Aorta (tissue), 5 donors: ENCODE results near the gene KIFC3. TPM values are rescaled to one million over a fixed set of nuclear protein-coding genes. Genes with fewer than 3 reads are reported as not detected.

ENCODE experiments used
- ATAC-seq: fragments of 200-7000 bp; cut with Tn5 transposase; one replicate; pipeline ENCODE4 v1.9.1; 2022; ENCODE audit warnings: moderate library complexity; ENCODE audit not compliant: low FRiP score
- DNase-seq, 2 donors: peaks; one replicate each; pipeline ENCODE4 v3.0.0-alpha.2; 2020
- H3K27ac ChIP-seq, 2 donors: one replicate each; pipeline ENCODE4 v1.5.1; 2013; ENCODE audit warnings: low read length in 2 of 2, mild to moderate bottlenecking in 2 of 2, moderate library complexity in 2 of 2, control low read depth in 1 of 2, inconsistent platforms in 1 of 2, low read depth in 1 of 2
- H3K27me3 ChIP-seq, 2 donors: one replicate each; pipeline ENCODE4 v1.6.1; 2013; ENCODE audit warnings: control low read depth in 1 of 2, low read length in 1 of 2, mild to moderate bottlenecking in 1 of 2, moderate library complexity in 1 of 2; ENCODE audit not compliant: insufficient read depth in 2 of 2, control insufficient read depth in 1 of 2
- H3K36me3 ChIP-seq, 2 donors: one replicate each; pipeline ENCODE4 v1.6.1; 2013; ENCODE audit warnings: control low read depth in 1 of 2, low read length in 1 of 2, mild to moderate bottlenecking in 1 of 2; ENCODE audit not compliant: insufficient read depth in 2 of 2, control insufficient read depth in 1 of 2
- H3K4me1 ChIP-seq, 2 donors: one replicate each; pipeline ENCODE4 v1.6.1; 2013; ENCODE audit warnings: low read length in 2 of 2, control low read depth in 1 of 2, mild to moderate bottlenecking in 1 of 2, moderate library complexity in 1 of 2; ENCODE audit not compliant: insufficient read depth in 2 of 2, control insufficient read depth in 1 of 2
- H3K4me3 ChIP-seq, 2 donors: one replicate each; pipeline ENCODE4 v1.5.1; 2013; ENCODE audit warnings: low read length in 2 of 2, control low read depth in 1 of 2, mild to moderate bottlenecking in 1 of 2
- H3K9me3 ChIP-seq: one replicate; pipeline ENCODE4 v1.6.1; 2013; ENCODE audit warnings: mild to moderate bottlenecking, low read length; ENCODE audit not compliant: control insufficient read depth
- WGBS, 2 donors: extraction: QIAGEN DNeasy Blood & Tissue Kit; methylation state at CpG; one replicate each; pipeline ENCODE4 v1.1.7; 2013; 5-methylcytosine and 5-hydroxymethylcytosine counted together
- intact Hi-C, 2 donors: fragments of 100-400 bp; cut with DNase I; formaldehyde crosslinking; loops; one replicate each; pipeline versions ENCODE4 v1.14.2 to v1.15.0; 2022
- polyA plus RNA-seq, 2 donors: library from polyadenylated mRNA; stranded (reverse); fragments of 200-250 nt; gene quantifications; one replicate each; pipeline ENCODE4 v1.2.3, GENCODE V29; 2013
- total RNA-seq, 2 donors: library from RNA; stranded (reverse); fragmentation: NEBNext Ultra II Directional; extraction: Animal tissue kit (Norgen Biotek cat#: 25700); gene quantifications; one replicate each; pipeline ENCODE4 v1.2.1, GENCODE V29; 2021
- donor health status: healthy with polysubstance abuse.
- donor health status: Bipolar disorder and iron deficiency.
- donor health status: DM: no; HTN: no; CAD: no.
- donor health status: DM: no; HTN: no; CAD: no.
- donor health status: DM: yes; HTN: yes; CAD: no.

KIFC3 gene
- total and polyA plus RNA-seq, 4 donors, result 27.4 to 80.1 (median 65.4) TPM

DNA sequence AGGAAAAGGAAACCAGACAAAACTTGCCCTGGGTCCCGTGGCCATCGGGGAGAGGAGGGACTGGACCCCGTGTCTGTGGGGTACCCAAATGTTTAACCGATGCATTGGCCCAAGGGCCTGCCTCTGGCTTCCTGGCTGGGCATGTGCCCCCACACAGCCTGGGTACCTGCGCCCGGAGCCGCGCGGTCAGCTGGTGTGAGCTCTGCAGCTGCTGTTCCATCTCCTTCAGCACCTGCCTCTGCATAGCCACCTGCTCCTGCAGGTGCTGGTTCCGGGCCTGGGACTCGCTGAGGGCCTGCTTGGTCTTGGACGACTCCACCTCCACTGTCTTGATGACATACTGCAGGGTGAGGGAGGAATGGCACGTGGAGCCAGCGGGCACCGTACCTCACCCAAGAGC lies 31.9 kb downstream of the KIFC3 start:
- no peaks in the 10 kb centered on the region for H3K4me1 ChIP-seq
- DNase-seq (peak in 1 of 2 donors; percentile 64), ATAC-seq (no peak)
- no peak overlapping the region for H3K27ac ChIP-seq
- no peaks in the 10 kb centered on the region for H3K27me3 ChIP-seq
- H3K9me3 ChIP-seq, result no peaks in the 10 kb centered on the region
- intact Hi-C loops, result no loop called here
- H3K36me3 ChIP-seq, result no peaks in the 10 kb centered on the region
- no peak overlapping the region for H3K4me3 ChIP-seq
- 93% methylated on average over 15 of the region's 15 CpGs for WGBS, 2 donors

DNA sequence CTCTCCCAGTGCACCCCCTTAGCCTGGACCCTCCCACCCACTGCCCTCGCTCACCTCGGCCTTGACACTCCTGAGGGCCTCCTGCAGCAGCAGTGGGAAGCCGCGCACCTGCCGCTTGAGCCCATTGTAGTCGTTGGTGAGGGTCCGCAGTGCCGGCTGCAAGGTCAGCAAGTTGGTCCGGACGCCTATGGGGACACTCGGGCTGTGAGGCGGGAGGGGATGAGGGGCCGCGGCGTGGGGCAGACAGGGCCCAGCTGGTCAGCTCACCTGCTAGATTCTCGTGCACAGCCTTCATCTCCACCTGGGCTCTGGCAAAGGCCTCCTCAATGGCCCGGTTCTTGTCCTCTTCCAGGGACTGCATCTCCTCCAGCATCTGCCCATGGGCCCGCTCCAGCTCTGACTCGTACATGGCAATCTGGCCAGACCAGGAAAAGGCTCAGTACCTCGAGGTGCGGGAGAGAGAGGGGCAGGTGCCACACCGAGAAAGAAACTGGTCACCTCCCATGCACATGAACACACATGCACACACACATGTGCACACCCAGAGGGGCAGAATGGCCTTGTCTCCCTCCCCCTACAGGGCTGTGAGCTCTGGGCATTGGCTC lies 32.6 kb downstream of the KIFC3 start:
- no peak for ATAC-seq
- Histone ChIP-seq H3K27me3 (no peaks in the 10 kb centered on the region), H3K36me3 (no peaks in the 10 kb centered on the region), H3K9me3 (no peaks in the 10 kb centered on the region), H3K4me1 (no peaks in the 10 kb centered on the region), H3K4me3 (no peak overlapping the region), H3K27ac (no peak overlapping the region)
- WGBS, 2 donors, result 92% methylated on average over 22 of the region's 22 CpGs
- intact Hi-C loops, result no loop called here
- no peak for DNase-seq

DNA sequence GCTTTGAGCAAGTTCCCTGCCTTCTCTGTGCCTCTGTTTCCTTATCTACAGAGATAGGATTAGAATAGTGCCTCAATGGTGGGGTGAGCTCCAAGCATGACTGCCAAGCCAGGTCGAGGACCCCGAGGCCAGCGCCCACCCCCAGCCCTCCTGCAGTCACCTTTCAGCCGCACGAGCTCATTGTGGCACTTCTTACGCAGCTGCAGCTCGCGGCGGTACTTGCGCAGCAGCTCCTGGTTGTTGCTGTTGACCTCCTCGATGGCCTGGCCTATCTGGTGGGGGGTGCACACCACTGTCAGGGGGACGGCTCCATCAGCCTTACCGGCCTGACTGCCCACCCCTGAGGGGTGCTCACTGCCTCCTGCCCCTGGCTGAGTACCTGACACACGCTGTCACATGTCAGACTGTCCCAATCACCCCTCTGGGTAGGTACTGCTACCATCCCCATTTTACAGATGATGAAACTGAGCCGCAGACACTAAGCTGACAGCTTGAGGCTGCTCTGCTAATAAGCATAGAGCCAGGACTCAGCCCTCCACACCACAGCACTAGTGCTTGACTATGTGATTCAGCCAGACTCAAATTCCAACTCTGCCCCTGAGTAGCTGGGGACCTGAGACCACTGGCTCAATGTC lies 35.5 kb downstream of the KIFC3 start:
- no peaks in the 10 kb centered on the region for H3K4me1 ChIP-seq
- intact Hi-C loops, result no loop called here
- H3K4me3 ChIP-seq, result no peak overlapping the region
- WGBS, 2 donors, result 93% methylated on average over 15 of the region's 15 CpGs
- ATAC-seq, result no peak
- DNase-seq, result peak; percentile 24 to 72
- no peaks in the 10 kb centered on the region for H3K27me3 ChIP-seq
- H3K9me3 ChIP-seq, result no peaks in the 10 kb centered on the region
- no peak overlapping the region for H3K27ac ChIP-seq
- H3K36me3 ChIP-seq, result no peaks in the 10 kb centered on the region

DNA sequence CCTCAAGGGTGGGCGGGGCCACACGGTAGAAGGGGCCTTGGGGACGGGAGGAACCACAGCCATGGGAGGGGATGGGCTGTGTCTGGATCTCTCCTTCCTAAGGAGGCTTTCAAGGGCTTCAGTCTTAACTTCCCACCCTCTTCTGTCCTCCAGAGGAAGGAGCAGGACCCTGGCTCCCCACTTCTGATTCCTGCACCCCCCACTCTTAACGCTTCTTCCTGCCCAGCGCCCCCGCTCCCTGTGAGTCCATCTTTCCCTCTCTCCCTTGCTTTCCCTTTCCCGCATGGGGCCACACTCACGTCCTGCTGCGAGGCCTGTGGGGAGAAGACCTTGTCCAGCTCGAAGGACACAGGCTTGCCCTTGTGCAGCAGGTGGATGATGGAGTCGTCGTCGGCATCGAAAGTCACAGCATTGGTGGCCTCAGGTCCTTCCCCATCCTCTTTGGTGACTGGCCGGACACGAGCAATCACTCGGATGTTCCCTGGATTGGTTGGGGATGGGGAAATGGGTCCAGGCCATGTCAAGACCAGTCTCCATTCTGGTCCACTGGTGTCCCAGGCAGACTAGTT lies 37.0 kb downstream of the KIFC3 start:
- intact Hi-C loops, result no loop called here
- Histone ChIP-seq H3K36me3 (no peaks in the 10 kb centered on the region), H3K27ac (no peak overlapping the region), H3K4me3 (no peak overlapping the region), H3K9me3 (no peaks in the 10 kb centered on the region), H3K27me3 (no peaks in the 10 kb centered on the region), H3K4me1 (no peaks in the 10 kb centered on the region)
- ATAC-seq (no peak), DNase-seq (peak in 1 of 2 donors; percentile 38)
- 90 to 97% methylated on average over 16 to 17 of the region's 17 CpGs for WGBS, 2 donors

DNA sequence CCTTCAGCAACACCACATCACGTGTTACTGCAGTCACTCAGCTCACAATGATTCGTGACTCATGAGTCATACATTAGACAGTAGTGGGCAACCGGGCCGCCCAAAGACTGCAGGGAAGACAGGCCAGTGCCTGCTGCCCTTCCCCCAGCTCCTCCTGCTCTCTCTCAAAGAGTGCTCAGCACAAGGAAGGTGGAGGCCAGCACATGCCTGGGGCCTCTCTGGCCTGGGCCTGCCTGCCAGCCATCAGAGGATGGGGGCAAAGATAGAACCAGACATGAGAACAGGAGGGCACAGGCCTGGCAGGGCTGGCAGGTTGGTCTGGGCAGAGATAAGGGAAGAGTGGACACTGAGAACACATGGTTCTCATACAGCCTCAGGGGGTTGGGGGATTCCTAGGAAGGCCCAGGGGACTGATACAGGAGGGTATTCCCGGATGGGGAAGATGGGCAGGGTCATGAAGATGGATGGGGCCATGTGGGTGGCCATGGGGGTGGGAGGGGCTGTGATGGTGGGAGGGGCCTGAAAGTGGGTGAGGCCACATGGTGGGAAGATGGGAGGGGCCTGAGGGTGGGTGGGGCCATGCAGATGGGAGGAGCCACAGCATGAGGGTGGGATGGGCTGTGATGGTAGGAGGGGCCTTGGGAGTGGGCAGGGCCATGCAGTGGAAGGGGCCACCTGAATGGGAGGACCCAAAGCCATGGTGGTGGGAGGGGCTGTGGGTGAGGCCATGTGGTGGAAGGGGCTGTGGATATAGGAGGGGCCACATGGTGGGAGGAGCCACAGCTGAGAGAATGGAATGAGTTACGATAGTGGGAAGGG lies 37.7 kb downstream of the KIFC3 start:
- no peaks in the 10 kb centered on the region for H3K9me3 ChIP-seq
- no peaks in the 10 kb centered on the region for H3K4me1 ChIP-seq
- intact Hi-C loops, result loop anchor here in 1 of 2 donors (5.0 kb wide), 1 partner anchor 38 kb away; the partner anchor contains the start of gene KIFC3
- 33 to 36% methylated on average over 6 of the region's 6 CpGs for WGBS, 2 donors
- ATAC-seq (no peak), DNase-seq (peak in 1 of 2 donors; percentile 77)
- no peak overlapping the region for H3K4me3 ChIP-seq
- H3K27me3 ChIP-seq, result no peaks in the 10 kb centered on the region
- H3K36me3 ChIP-seq, result no peaks in the 10 kb centered on the region
- H3K27ac ChIP-seq, result no peak overlapping the region

DNA sequence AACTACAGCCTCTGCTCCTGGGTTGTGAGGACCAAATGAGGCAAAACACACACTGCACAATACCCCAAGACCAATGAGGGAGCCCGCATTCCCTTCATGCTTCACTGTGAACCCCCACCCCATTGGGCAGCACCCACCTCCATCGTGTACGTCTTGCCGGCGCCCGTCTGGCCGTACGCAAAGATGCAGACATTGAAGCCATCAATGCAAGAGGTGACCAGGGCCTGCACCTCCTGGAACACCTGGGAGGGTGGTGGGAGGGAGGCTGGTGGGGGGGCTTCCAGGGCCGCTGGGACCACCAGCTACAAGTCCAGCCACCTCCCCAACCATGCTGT lies 38.3 kb downstream of the KIFC3 start:
- Histone ChIP-seq H3K4me3 (no peak overlapping the region), H3K4me1 (no peaks in the 10 kb centered on the region), H3K9me3 (no peaks in the 10 kb centered on the region), H3K27ac (no peak overlapping the region), H3K27me3 (no peaks in the 10 kb centered on the region), H3K36me3 (no peaks in the 10 kb centered on the region)
- intact Hi-C loops, result loop anchor here in 1 of 2 donors (5.0 kb wide), 1 partner anchor 38 kb away; the partner anchor contains the start of gene KIFC3
- DNase-seq, result peak in 1 of 2 donors; percentile 43
- WGBS, 2 donors, result 92 to 93% methylated on average over 8 to 9 of the region's 9 CpGs
- ATAC-seq, result no peak

DNA sequence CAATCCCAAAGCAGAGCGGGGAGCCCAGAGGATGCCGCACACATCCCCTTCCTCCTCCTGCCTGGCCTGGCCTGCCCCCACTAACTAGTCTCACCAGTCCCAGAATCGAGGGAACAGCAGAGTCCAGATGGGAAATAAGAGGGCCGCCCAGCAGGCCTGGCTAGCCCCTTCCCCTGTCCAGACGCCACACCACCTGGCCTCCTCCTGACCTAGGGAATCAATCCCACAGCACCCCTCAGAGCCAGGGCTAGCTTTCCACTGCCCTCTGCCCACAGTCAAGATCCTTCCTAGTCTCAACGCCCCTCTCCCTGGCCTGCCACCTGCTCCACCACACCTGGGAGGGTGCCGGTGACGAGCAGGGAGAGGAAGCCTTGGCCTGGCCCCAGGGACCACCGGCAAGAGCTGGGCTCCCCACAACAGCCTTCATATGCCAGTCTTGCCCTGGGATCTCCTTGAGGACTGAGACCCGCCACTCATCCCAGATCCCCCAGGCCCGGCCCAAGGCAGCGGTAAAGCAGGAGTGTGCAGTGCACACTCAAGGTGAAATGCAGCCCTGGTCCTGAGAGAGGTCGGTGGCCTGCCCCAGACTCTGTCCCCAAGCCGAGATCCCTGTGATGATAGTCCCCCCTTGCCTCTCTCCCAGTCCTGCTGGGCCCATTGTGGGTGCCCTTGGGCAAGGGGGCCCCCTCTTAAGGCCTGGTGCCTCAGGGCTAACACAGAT lies 38.8 kb downstream of the KIFC3 start:
- H3K36me3 ChIP-seq, result no peaks in the 10 kb centered on the region

DNA sequence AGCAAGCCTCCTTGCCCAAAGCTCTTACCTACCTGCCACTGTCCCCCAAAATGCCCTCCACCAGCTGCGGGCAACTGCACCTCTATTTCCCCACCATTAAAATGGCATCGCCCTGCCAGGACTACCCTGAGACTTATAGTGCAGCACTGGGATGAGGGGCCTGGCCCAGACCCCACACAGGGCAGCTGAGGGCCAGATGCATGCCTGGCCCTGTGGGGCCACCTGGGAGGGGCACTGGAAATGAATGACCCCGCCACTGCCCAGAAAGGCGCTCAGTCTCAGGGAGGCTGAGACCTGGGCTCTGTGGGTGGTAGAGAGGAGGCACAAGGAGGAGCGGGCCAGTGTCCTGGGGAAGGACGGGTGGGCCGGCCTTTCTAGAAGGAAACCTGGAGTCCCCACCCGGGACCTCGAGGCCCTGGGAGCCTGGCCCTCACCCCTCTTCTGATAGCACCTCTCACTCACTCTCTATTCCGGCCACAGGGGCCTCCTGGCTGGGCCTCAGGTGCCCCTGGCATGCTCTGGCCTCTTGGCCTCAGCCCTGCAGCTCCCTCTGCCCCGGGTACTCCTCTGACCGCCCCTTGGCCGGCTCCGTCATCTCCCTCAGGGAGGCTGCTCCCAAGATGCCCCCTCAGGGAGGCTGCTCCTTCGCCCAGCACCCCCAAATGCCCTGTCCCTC lies 39.8 kb downstream of the KIFC3 start:
- DNase-seq (peak in 1 of 2 donors; percentile 42), ATAC-seq (no peak)
- no peak overlapping the region for H3K4me3 ChIP-seq
- H3K27me3 ChIP-seq, result no peaks in the 10 kb centered on the region
- no peaks in the 10 kb centered on the region for H3K36me3 ChIP-seq
- WGBS, 2 donors, result 80 to 82% methylated on average over 15 of the region's 15 CpGs
- no peaks in the 10 kb centered on the region for H3K4me1 ChIP-seq
- no peaks in the 10 kb centered on the region for H3K9me3 ChIP-seq
- no peak overlapping the region for H3K27ac ChIP-seq
- intact Hi-C loops, result loop anchor here in 1 of 2 donors (5.0 kb wide), 1 partner anchor 40 kb away; the partner anchor contains the start of gene KIFC3

More for the DNA sequence above, 38.8 kb downstream of the KIFC3 start:
- 93 to 98% methylated on average over 12 to 14 of the region's 14 CpGs for WGBS, 2 donors
- Histone ChIP-seq H3K27ac (no peak overlapping the region), H3K27me3 (no peaks in the 10 kb centered on the region), H3K4me1 (no peaks in the 10 kb centered on the region), H3K4me3 (no peak overlapping the region), H3K9me3 (no peaks in the 10 kb centered on the region)
- peak in 1 of 2 donors; percentile 40 for DNase-seq
- ATAC-seq, result no peak
- intact Hi-C loops, result loop anchor here in 1 of 2 donors (5.0 kb wide), 1 partner anchor 39 kb away; the partner anchor contains the start of gene KIFC3
